OCI-LY3 (cell line): ENCODE measurements around the gene GPD2.

Source experiments
- H2AFZ ChIP-seq: fragments of 200-600, 300-600 bp; shearing (Covaris generic); 2 replicates; pipeline ENCODE4 v1.6.0; 2014; ENCODE audit warnings: antibody characterized with exemption, low read depth, low read length
- H3K27ac ChIP-seq: fragments of 200-600, 300-600 bp; sonication (generic); 2 replicates; pipeline ENCODE4 v1.5.1; 2014; ENCODE audit warnings: mild to moderate bottlenecking, low read length, moderate library complexity, mixed read lengths
- H3K27me3 ChIP-seq: fragments of 200-600, 300-600 bp; sonication (generic); 2 replicates; pipeline ENCODE4 v1.6.1; 2014; ENCODE audit warnings: low read depth, low read length, mixed read lengths
- H3K36me3 ChIP-seq: fragments of 200-600, 300-600 bp; sonication (generic); replicated peaks from 2 replicates; pipeline ENCODE3; 2014; ENCODE audit warnings: low read depth, low read length, mixed read lengths
- H3K4me1 ChIP-seq: fragments of 300-600, 200-600 bp; sonication (generic); 2 replicates; pipeline ENCODE4 v1.6.1; 2014; ENCODE audit warnings: low read length, mixed read lengths
- H3K4me2 ChIP-seq: fragments of 200-600, 300-600 bp; sonication (generic); 2 replicates; pipeline ENCODE4 v1.6.1; 2014; ENCODE audit warnings: low read length, mixed read lengths
- H3K4me3 ChIP-seq: fragments of 300-600, 200-600 bp; sonication (generic); 2 replicates; pipeline ENCODE4 v1.5.1; 2014; ENCODE audit warnings: antibody characterized with exemption, mild to moderate bottlenecking, low read length, moderate library complexity
- H3K79me2 ChIP-seq: fragments of 300-600, 200-600 bp; shearing (Covaris generic); 2 replicates; pipeline ENCODE4 v1.6.1; 2014; ENCODE audit warnings: mild to moderate bottlenecking, low read length, mixed read lengths
- H3K9ac ChIP-seq: fragments of 300-600, 200-600 bp; shearing (Covaris generic); 2 replicates; pipeline ENCODE4 v1.6.0; 2014; ENCODE audit warnings: mild to moderate bottlenecking, low read length, moderate library complexity
- H3K9me3 ChIP-seq: fragments of 200-600, 300-600 bp; shearing (Covaris generic); 2 replicates; pipeline ENCODE4 v1.6.1; 2014; ENCODE audit warnings: low read length, mixed read lengths; ENCODE audit not compliant: insufficient read depth
- H4K20me1 ChIP-seq: fragments of 200-600, 300-600 bp; sonication (generic); 2 replicates; pipeline ENCODE4 v1.6.1; 2016; ENCODE audit warnings: low read length, mixed read lengths; ENCODE audit not compliant: insufficient read depth
- EZH2phosphoT487 ChIP-seq: fragments of 200-600 bp; shearing (Covaris generic); IDR thresholded peaks from 2 replicates; pipeline ENCODE4 v1.6.1; 2018; ENCODE audit warnings: antibody characterized with exemption, mixed run types, low read depth
- TF ChIP-seq, protein P1 (sequence below): fragments of 200-600, 300-600 bp; sonication (generic); IDR thresholded peaks from 2 replicates; pipeline ENCODE4 v1.5.1; 2014; ENCODE audit warnings: antibody characterized with exemption, low read length, low read depth

The GPD2 gene

DNA sequence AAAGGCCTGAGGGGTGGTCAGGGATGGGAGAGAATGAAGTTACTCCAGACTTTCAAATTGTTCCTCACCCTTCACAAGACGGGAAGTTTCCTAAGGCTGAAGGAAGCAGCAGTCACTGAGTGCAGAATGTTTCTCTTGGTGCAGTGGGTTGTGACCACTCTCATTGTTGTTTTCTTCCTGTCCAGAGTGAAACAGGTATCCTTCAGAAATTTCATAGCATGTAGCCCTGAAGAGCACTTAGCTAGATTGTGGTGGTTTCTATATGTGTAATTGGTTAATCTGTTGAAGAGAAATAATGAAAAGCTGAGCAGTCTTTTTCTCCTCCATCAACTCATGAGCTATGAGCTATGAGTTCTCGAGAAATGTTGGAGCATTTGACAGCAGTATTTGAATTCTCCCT lies 96.8 kb downstream of the GPD2 start:
- Histone ChIP-seq H3K79me2 (no peaks in the 10 kb centered on the region), H3K27ac (no peak overlapping the region), H4K20me1 (no peaks in the 10 kb centered on the region), H3K4me3 (no peak overlapping the region), H3K9me3 (no peaks in the 10 kb centered on the region), H3K36me3 (no peaks in the 10 kb centered on the region), H3K9ac (no peak overlapping the region), H3K27me3 (no peaks in the 10 kb centered on the region), H2AFZ (no peak overlapping the region), H3K4me1 (peaks cover 24% of the 10 kb centered on the region), H3K4me2 (no peak overlapping the region)
- TF ChIP-seq EZH2phosphoT487 = no peak
- TF ChIP-seq, protein P1, sequence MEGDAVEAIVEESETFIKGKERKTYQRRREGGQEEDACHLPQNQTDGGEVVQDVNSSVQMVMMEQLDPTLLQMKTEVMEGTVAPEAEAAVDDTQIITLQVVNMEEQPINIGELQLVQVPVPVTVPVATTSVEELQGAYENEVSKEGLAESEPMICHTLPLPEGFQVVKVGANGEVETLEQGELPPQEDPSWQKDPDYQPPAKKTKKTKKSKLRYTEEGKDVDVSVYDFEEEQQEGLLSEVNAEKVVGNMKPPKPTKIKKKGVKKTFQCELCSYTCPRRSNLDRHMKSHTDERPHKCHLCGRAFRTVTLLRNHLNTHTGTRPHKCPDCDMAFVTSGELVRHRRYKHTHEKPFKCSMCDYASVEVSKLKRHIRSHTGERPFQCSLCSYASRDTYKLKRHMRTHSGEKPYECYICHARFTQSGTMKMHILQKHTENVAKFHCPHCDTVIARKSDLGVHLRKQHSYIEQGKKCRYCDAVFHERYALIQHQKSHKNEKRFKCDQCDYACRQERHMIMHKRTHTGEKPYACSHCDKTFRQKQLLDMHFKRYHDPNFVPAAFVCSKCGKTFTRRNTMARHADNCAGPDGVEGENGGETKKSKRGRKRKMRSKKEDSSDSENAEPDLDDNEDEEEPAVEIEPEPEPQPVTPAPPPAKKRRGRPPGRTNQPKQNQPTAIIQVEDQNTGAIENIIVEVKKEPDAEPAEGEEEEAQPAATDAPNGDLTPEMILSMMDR = no peak

DNA sequence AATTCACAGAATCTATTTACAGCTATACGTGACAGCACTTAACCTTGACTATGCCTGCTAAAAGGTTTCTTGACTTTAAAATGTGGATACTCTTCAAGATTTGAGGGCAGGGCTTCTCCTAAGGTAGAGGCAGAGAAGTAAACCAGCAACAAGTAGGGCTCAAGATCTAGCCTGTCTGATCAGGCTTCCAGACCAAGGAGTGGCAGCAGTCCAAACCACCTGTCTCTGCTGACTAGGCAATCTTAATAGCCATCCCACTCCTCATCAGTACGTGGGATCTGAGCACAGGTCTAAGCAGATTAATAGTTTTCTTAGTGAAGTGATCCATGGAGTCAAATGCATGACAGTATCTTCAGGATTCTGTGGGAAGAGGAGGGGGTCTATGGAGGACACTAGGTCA lies 100.4 kb downstream of the GPD2 start:
- Histone ChIP-seq H3K4me2 (peak overlapping the region; percentile 68; the same call in 1 of the 2 replicates), H3K9ac (no peak overlapping the region), H3K79me2 (no peaks in the 10 kb centered on the region), H3K4me3 (no peak overlapping the region), H3K36me3 (peaks cover 18% of the 10 kb centered on the region), H2AFZ (no peak overlapping the region), H3K9me3 (peaks cover 8% of the 10 kb centered on the region; the same call in 1 of the 2 replicates), H3K27me3 (no peaks in the 10 kb centered on the region), H4K20me1 (no peaks in the 10 kb centered on the region), H3K4me1 (peaks cover 51% of the 10 kb centered on the region), H3K27ac (no peak overlapping the region)
- TF ChIP-seq, protein P1 = no peak
- no peak for TF ChIP-seq EZH2phosphoT487

DNA sequence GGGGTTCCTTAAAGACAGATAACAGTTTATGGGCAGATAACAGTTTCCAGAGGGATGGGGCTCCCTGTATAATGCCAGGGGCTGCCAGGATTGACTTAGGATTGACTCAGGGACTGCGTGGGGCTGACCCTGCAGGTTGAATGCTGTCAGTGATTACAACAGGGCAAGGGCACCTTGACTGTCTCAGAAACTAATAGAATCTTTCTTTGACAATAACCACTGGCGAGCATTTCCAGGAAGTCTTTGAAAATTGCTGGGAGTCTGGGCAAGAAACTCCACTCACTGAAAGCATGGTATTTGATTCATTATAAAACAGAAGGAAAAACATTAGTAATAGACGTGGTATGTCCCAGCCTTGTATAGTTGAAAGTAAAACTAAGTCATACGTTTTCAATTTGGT lies 101.0 kb downstream of the GPD2 start:
- no peaks in the 10 kb centered on the region for H3K27me3 ChIP-seq
- peak overlapping the region; percentile 60 for H3K4me3 ChIP-seq
- H3K27ac ChIP-seq = no peak overlapping the region
- H2AFZ ChIP-seq = no peak overlapping the region
- H3K9ac ChIP-seq = peak overlapping the region; percentile 22; the same call in 1 of the 2 replicates
- H3K4me1 ChIP-seq = peaks cover 51% of the 10 kb centered on the region
- peak overlapping the region; percentile 68 for H3K4me2 ChIP-seq
- peaks cover 18% of the 10 kb centered on the region for H3K36me3 ChIP-seq
- no peaks in the 10 kb centered on the region for H3K79me2 ChIP-seq
- H4K20me1 ChIP-seq = no peaks in the 10 kb centered on the region
- H3K9me3 ChIP-seq = peaks cover 8% of the 10 kb centered on the region; the same call in 1 of the 2 replicates
- no peak for TF ChIP-seq EZH2phosphoT487
- TF ChIP-seq, protein P1 = no peak

DNA sequence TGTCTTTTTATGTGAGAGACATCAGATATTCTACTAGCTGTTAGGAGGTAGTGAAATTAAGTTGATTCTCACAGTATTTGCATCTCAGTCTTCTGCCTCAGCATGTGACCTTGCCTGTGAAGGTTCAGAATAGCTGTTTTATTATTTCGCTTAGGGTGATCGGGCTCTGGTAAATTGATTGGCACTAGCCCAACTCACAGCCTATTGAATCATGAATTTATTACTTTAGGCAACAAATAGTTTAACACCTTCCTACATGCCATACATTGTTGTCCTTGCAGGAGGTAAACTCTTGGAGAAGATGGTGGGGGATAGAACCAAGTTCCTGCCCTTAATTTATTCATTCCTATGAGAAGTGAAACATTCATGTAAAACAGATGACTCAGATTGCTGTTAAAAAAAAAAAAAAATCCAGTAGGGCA lies 101.9 kb downstream of the GPD2 start:
- H3K9ac ChIP-seq = peak overlapping the region; percentile 32; the same call in 1 of the 2 replicates

More for the DNA sequence above, 101.9 kb downstream of the GPD2 start:
- Histone ChIP-seq H3K27me3 (no peaks in the 10 kb centered on the region), H3K4me3 (peak overlapping the region; percentile 60), H3K4me2 (peak overlapping the region; percentile 68), H4K20me1 (no peaks in the 10 kb centered on the region), H3K9me3 (peaks cover 8% of the 10 kb centered on the region; the same call in 1 of the 2 replicates), H2AFZ (no peak overlapping the region), H3K4me1 (peaks cover 51% of the 10 kb centered on the region), H3K27ac (peak overlapping the region; percentile 68), H3K79me2 (no peaks in the 10 kb centered on the region), H3K36me3 (peaks cover 21% of the 10 kb centered on the region)
- no peak for TF ChIP-seq EZH2phosphoT487
- TF ChIP-seq, protein P1 = no peak
